Activated naive CD4-positive, alpha-beta T cell (primary cell): ENCODE data around the gene TEX36.
"Not testable (repeated sequence)": the region's sequence is repeated elsewhere in the genome, so short reads cannot be mapped to it uniquely, and the experiment has no call there.

ENCODE experiments used
- DNase-seq, 4 experiments: peaks; one replicate each; lab custom pipeline; 2025; lab: John Stamatoyannopoulos, UW

TEX36 gene

GRCh38 chr10:125629758-125630376, 53.1 kb downstream of the TEX36 start:
- DNase-seq: no peak

- no peak for DNase-seq
These were observed 54.6 kb downstream of the TEX36 start for GRCh38 chr10:125628104-125629049.

GRCh38 chr10:125627646-125628045, 55.3 kb downstream of the TEX36 start:
- DNase-seq: no peak

- no peak for DNase-seq
These were observed 56.3 kb downstream of the TEX36 start for GRCh38 chr10:125626671-125627070.

GRCh38 chr10:125625586-125625985, 57.4 kb downstream of the TEX36 start:
- DNase-seq: no peak

- no peak for DNase-seq
These were observed 58.2 kb downstream of the TEX36 start for GRCh38 chr10:125624800-125625199.

- DNase-seq: no peak
These were observed 61.9 kb downstream of the TEX36 start for GRCh38 chr10:125621052-125621451.

GRCh38 chr10:125620401-125620800, 62.6 kb downstream of the TEX36 start:
- DNase-seq: no peak

GRCh38 chr10:125613062-125613461, 69.9 kb downstream of the TEX36 start:
- not testable (repeated sequence) for DNase-seq

- DNase-seq: no peak
These were observed 71.2 kb downstream of the TEX36 start for GRCh38 chr10:125611756-125612155.

- no peak for DNase-seq
These were observed 71.7 kb downstream of the TEX36 start for GRCh38 chr10:125611216-125611615.

- no peak for DNase-seq
These were observed 73.1 kb downstream of the TEX36 start for GRCh38 chr10:125609859-125610258.

GRCh38 chr10:125608474-125608873, 74.5 kb downstream of the TEX36 start:
- no peak for DNase-seq

GRCh38 chr10:125607689-125608290, 75.2 kb downstream of the TEX36 start:
- no peak for DNase-seq

- no peak for DNase-seq
These were observed 76.5 kb downstream of the TEX36 start for GRCh38 chr10:125606414-125607010.
